Bronchus fibroblast of lung (primary cell): ENCODE results near the gene SLC4A5. TPM values are rescaled to one million over a fixed set of nuclear protein-coding genes. Genes with fewer than 3 reads are reported as not detected.

Source experiments
- total RNA-seq: library from RNA; depleted of rRNA; stranded (reverse); fragments of >200 nt; gene quantifications from 2 replicates; pipeline ENCODE4 v1.2.3, GENCODE V29; 2015

The SLC4A5 gene, protein sequence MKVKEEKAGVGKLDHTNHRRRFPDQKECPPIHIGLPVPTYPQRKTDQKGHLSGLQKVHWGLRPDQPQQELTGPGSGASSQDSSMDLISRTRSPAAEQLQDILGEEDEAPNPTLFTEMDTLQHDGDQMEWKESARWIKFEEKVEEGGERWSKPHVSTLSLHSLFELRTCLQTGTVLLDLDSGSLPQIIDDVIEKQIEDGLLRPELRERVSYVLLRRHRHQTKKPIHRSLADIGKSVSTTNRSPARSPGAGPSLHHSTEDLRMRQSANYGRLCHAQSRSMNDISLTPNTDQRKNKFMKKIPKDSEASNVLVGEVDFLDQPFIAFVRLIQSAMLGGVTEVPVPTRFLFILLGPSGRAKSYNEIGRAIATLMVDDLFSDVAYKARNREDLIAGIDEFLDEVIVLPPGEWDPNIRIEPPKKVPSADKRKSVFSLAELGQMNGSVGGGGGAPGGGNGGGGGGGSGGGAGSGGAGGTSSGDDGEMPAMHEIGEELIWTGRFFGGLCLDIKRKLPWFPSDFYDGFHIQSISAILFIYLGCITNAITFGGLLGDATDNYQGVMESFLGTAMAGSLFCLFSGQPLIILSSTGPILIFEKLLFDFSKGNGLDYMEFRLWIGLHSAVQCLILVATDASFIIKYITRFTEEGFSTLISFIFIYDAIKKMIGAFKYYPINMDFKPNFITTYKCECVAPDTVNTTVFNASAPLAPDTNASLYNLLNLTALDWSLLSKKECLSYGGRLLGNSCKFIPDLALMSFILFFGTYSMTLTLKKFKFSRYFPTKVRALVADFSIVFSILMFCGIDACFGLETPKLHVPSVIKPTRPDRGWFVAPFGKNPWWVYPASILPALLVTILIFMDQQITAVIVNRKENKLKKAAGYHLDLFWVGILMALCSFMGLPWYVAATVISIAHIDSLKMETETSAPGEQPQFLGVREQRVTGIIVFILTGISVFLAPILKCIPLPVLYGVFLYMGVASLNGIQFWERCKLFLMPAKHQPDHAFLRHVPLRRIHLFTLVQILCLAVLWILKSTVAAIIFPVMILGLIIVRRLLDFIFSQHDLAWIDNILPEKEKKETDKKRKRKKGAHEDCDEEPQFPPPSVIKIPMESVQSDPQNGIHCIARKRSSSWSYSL
- total RNA-seq = under 0.01 TPM in 1 of 2 replicates, not detected in the other

GRCh38 chr2:74343316-74343715 lies at the start of gene SLC4A5:
SLC4A5 (minus strand) TSS chr2:74343416; CDS start chr2:74315023, 28,393 bp downstream.

GRCh38 chr2:74379851-74380789 lies 36.9 kb upstream of the SLC4A5 start, which contains the start of gene DCTN1:
DCTN1 (minus strand) TSS chr2:74380311; CDS start chr2:74380037, 274 bp downstream.

DNA sequence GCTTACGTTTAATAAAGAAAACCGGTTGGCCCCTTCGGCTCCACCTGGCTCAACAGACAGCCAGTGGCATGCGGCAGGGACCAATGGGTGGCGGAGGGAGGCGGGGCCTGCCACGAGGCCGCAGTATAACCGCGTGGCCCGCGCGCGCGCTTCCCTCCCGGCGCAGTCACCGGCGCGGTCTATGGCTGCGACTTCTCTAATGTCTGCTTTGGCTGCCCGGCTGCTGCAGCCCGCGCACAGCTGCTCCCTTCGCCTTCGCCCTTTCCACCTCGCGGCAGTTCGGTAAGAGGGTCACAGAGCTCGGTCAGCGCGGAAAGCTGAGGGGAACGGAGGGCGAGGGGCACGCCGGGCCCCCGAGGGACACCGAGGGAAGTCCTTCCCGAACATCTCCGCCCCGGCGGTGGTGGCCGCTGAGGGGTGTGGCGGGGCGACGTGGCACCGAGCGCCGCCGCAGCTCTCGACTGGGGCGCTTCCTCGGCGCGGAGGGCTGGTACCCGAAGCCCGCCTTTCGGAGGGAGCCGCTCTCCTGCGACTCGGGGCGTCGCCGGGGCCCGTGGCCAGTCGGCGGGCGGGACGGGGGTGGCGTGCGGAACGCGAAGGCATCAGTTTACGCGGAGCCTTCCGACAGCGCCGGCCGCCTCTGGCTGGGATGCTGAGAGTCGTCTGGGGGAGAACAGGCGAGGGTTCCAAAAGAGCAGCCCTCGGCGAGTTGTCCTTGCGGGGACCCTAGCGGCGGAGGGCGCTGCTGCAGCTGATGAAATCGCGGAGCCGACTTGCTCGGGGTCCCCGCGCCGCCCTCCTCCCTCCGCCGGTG lies 144.5 kb downstream of the SLC4A5 start, which contains the start of gene MTHFD2:
Gene MTHFD2, plus strand, starts transcription at position 155 of the 814 bp plus-strand sequence. Its CDS starts 27 bp downstream, at position 182.

DNA sequence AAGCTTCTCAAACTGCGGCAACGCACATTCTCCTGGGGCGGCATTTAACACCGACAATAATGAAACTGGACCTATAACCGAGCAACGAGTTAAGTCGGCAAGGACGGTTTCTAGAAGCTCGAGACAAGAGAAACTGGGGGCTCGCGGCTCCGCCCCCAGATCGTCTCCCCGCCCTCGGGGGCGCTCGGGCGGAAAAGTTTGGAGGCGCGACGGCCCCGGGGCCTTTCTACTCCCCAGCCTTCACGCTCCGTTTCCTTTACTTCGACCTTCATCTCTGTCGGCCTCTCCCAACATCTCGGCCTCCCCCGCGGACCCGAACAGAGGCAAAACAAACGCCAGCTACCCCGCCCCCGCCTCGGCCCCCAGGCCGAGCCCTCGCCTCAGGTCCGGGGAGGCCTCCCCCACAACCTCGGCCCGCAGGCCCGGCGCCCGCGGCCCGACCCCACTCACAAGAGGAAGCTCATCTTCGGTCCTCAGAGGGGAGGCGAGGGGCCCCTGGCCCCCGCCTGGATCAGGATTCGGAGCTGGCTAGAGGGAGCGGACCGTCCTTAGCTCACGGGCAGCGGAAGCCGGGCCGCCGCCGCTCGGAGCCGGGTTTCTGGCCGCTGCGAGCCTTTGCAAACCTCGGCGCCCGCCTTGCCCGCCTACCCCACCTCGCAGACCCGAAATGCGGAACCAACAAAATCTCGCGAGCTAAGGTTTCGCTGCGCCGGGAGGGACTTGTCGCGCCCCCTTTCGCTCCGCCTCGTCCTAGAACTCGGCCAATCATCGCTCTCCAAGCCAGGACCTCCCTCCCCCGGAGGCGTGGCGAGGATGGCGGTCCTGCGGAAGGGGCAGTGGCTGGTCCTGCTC lies 164.8 kb downstream of the SLC4A5 start, which contains the start of gene MOB1A:
Gene MOB1A, minus strand, starts transcription at position 669 of the 852 bp plus-strand sequence. Its CDS starts 205 bp downstream, at position 464.

Other genes with a start within 250 kb of the SLC4A5 start
- 89.8 and 129 TPM in 2 replicates for gene BOLA3, start 195.5 kb downstream of the SLC4A5 start, total RNA-seq
- gene MOB1A, start 164.5 kb downstream of the SLC4A5 start, total RNA-seq = 63.6 and 85.2 TPM in 2 replicates
- gene MTHFD2, start 144.8 kb downstream of the SLC4A5 start, total RNA-seq = 132 and 136 TPM in 2 replicates
- gene DCTN1, start 36.9 kb upstream of the SLC4A5 start, total RNA-seq = 97.1 and 102 TPM in 2 replicates
- gene C2orf81, start 78.2 kb upstream of the SLC4A5 start, total RNA-seq = 2.4 and 3.7 TPM in 2 replicates
- gene WDR54, start 78.3 kb upstream of the SLC4A5 start, total RNA-seq = 58.3 and 76.0 TPM in 2 replicates
- gene RTKN, start 98.5 kb upstream of the SLC4A5 start, total RNA-seq = 14.0 and 17.0 TPM in 2 replicates
- gene INO80B, start 111.7 kb upstream of the SLC4A5 start, total RNA-seq = 15.5 and 21.4 TPM in 2 replicates
- gene WBP1, start 115.0 kb upstream of the SLC4A5 start, total RNA-seq = 81.7 and 84.0 TPM in 2 replicates
- 58.9 and 61.0 TPM in 2 replicates for gene MOGS, start 122.0 kb upstream of the SLC4A5 start, total RNA-seq
- 44.2 and 45.5 TPM in 2 replicates for gene MRPL53, start 129.3 kb upstream of the SLC4A5 start, total RNA-seq
- gene CCDC142, start 139.6 kb upstream of the SLC4A5 start, total RNA-seq = 6.4 and 10.6 TPM in 2 replicates
- gene TTC31, start 139.7 kb upstream of the SLC4A5 start, total RNA-seq = 20.8 and 21.4 TPM in 2 replicates
- 1.3 and 3.4 TPM in 2 replicates for gene LBX2, start 156.2 kb upstream of the SLC4A5 start, total RNA-seq
- 16.6 and 18.3 TPM in 2 replicates for gene PCGF1, start 164.3 kb upstream of the SLC4A5 start, total RNA-seq
- 0.15 and 0.34 TPM in 2 replicates for gene TLX2, start 171.0 kb upstream of the SLC4A5 start, total RNA-seq
- not detected in 2 replicates for gene DQX1, start 182.8 kb upstream of the SLC4A5 start, total RNA-seq
- gene AUP1, start 186.3 kb upstream of the SLC4A5 start, total RNA-seq = 84.2 and 87.9 TPM in 2 replicates
- 31.4 and 36.4 TPM in 2 replicates for gene HTRA2, start 186.5 kb upstream of the SLC4A5 start, total RNA-seq
- gene LOXL3, start 210.5 kb upstream of the SLC4A5 start, total RNA-seq = 10.1 and 10.7 TPM in 2 replicates
- 20.1 and 23.0 TPM in 2 replicates for gene DOK1, start 211.3 kb upstream of the SLC4A5 start, total RNA-seq